GM20431 (cell line): ENCODE data around the gene KCNAB1.

Experiments used
- in situ Hi-C: fragments of 300-500 bp; cut with MseI, MboI; formaldehyde crosslinking; loops from one replicate; pipeline ENCODE4 v1.15.0; 2020; ENCODE audit warnings: low sequenced_read_pairs; ENCODE audit not compliant: unreplicated experiment

The KCNAB1 gene

DNA sequence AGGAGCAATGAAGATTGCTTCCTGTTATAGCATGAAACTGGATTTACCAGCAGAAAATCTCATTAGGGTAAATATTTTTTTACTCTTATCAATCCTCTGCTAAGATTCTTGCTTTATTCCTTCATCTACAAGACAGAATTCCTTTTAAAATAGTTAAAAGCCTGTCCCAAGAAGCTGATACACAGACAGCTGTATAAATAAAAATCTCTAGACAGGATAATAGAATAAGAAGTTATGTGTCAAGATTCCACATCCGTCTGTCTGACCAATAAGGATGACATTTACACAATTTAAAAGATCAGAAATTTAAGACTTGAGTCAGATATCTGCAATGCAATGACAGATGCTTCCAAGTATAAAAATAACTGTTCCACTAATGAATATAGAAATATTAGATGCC lies 376.9 kb downstream of the KCNAB1 start:
- in situ Hi-C loops = no loop called here

DNA sequence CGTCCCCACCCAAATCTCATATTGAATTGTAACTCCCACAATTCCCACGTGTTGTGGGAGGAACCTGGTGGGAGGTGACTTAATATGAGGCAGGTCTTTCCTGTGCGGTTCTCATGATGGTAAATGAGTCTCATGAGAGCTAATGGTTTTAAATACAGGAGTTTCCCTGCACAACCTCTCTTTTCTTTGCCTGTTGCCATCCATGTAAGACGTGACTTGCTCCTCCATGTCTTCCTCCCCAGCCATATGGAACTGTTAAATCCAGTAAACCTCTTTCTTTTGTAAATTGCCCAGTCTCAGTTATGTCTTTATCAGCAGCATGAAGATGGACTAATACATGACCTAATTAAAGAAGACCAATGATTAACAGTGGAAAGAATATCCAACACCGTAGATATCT lies 377.9 kb downstream of the KCNAB1 start:
- in situ Hi-C loops = no loop called here

DNA sequence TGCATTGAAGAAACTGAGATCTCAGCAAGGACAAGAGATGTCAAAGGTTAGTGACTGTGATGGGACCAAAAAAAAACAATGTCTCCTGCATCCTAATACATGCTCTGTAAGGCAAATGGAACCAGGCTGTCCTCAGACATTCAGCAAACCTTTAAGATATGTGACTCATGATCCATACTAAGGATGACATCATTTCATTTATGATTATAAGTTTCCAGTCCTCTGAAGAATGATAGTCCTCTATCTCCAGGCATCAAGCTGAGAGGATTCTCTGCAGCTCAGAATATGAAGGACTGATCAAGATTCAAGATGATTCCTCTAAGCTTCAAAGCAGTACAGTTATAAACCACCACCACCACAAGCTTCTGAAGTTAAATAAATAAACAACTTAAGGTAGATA lies 386.9 kb downstream of the KCNAB1 start:
- in situ Hi-C loops = loop anchor here (25.0 kb wide), 1 partner anchor 345 kb away; no protein-coding TSS in a partner anchor

DNA sequence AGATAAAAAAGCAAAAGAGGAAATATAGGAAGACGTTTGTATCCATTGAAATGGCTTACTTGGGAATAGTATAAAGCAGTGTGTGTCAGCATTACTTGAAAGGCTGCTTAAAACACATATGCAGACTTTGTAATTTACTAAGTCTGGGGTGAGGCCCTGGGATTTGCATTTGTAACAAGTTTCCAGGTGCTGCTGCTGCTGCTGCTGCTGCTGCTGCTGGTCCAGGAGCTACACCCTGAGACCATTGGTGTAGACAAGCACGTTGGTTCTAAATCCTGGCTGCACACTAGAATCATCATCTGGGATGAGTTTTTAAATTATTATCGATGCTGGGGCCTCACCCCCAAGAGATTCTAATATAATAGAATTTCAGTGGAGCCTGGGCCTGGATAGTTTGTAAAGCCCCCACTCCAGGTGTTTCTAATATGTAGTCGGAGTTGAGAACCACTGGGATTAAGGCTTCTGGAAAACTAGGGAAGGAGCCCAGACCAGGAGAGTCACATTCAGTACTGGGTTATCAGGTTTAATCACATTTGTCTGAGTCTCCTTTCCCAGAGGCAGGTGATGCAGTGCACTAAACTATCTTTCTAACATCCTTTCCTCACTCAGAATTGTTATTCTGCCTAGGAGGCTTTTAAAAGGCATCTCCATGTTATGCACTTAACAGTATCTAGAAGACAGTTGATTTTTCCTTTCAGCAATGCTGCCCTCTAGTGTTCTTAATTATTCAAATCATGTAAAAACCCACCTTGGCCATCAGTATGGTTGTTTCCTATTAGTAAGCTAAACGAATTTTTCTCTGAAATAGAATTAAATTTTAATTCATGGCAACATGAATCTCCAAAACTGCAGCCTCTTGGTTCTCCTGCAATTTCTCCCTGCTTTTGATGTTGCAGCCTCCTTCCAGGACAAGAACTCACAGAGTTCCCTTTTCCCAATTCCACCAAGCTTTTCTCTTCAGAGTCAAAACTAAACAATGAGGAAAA lies 389.1 kb downstream of the KCNAB1 start:
- in situ Hi-C loops = loop anchor here (25.0 kb wide), 1 partner anchor 347 kb away; no protein-coding TSS in a partner anchor

DNA sequence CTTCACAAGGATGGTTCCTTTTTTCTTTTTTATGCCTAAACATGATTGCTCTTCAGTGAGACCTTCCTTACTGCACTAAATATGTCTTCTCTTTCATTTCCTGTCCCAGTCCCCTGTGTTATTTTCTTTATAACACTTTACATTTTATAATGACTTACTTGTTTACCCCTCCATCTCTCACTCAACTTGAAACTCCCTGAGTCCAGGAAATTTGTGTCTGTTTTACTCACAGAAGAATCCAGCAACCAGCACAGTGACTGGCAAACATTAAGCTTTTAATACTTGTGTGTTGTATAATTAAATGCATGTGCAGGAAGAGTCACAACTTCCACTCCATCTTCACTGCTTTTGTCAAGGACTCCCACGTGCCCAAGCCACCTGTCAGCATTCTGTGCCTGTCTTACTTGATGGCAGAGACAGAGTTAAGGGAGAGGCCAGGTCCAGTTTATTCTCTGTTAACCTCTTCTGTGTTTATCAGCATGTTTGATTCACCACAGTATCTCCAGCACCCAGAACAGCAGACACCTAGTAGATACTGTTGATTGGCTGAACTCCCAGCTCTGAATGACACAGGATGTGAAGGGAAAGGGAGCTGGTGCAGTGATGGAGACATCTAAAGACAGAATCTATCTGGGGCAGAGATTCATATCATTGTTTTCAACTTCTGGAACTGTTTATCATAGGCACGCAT lies 391.8 kb downstream of the KCNAB1 start:
- in situ Hi-C loops = loop anchor here (25.0 kb wide), 1 partner anchor 350 kb away; no protein-coding TSS in a partner anchor

DNA sequence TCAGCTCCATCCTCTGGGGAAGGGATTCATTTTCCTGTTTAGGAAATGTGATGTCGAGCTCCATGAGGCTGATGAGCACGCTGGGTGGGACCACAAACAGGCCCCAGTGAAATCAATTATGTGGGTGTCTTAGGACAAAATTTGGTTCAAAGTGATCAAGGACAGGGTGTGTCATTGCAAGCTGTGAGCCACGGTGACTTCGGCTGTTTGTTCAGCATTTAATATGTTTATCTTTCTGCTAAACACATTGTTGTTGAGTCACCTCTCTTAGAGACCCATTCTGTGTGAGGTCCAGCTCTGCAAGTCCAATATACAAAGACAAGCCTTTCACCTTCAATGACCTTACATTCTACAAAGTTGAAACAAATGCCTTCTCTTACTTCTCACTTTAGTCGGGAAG lies 393.2 kb downstream of the KCNAB1 start:
- in situ Hi-C loops = loop anchor here (25.0 kb wide), 1 partner anchor 351 kb away; no protein-coding TSS in a partner anchor

DNA sequence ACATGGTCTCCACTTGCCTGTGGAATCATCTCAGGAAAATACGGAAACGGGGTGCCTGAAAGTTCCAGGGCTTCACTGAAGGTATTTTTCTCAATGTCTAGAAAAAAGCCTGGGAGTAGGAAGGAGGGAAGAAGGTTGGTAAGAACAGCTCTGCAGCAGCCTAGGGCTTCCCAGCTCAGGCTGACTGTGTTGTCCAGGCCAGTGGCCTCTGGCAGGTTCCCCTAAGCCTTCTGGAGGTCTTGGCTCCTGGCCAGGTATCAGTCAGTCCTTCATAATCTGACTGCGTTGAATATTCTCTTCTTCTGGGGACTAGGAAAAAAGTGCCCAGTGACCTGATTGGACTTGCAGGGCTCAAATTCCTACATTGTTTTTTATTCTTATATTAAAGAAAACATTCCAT lies 395.9 kb downstream of the KCNAB1 start:
- in situ Hi-C loops = loop anchor here (25.0 kb wide), 1 partner anchor 354 kb away; no protein-coding TSS in a partner anchor

DNA sequence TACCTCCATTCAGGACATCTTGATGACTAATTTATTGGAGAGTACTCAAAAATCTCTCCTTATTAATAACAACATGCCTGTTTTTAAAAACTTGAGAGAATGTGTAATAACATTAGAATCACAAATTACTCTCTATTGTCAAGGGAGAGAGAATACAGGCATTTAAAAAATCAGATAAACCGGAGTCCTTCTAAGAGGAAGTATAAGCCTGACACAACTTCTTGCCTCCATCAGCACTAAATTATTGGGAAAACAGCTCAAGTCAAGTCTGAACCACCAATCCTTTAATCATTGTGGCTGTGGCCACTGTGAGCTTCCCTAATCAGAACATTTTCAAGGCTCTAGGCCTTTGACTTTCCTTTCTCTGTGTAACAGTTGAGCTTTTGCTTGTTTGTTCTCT lies 396.6 kb downstream of the KCNAB1 start:
- in situ Hi-C loops = loop anchor here (25.0 kb wide), 1 partner anchor 355 kb away; no protein-coding TSS in a partner anchor

DNA sequence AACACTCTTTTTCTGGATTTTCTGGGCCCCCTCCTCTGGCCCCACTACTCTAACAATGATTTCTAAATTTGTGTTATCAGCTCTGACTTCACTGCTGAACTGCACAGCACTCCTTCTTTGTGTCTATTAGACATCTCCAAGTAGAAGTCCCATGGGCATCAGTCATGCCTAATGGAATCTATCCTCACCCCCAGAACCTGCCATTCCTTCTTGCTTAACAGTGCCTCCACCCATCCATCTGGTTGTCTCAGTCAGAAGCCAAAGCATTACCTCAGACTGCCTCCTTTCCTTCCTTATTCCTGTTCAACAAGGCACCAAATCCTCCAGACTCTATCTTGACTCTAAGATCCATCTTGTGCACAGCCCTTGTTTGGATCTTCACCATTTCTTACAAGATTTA lies 398.3 kb downstream of the KCNAB1 start:
- in situ Hi-C loops = loop anchor here (25.0 kb wide), 1 partner anchor 356 kb away; no protein-coding TSS in a partner anchor

DNA sequence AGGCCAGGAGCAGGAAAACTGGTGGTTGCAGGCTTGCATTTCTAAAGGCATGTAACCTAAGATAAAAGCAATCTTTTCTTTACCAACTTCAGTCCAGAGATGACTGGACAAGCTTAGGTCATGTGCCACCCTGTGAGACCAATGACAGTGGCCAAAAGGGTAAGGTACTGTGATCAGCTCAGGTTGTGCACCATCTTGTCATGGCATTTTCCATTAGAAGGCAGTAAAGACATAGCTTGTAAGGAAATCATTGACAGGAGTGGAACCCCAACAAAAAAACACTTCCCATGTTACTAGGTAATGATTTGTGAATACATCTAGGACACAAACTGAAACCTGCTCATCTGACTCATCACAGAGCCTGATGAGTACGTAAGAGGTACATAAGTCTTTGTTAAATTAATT lies 399.4 kb downstream of the KCNAB1 start:
- in situ Hi-C loops = loop anchor here (25.0 kb wide), 1 partner anchor 357 kb away; no protein-coding TSS in a partner anchor

DNA sequence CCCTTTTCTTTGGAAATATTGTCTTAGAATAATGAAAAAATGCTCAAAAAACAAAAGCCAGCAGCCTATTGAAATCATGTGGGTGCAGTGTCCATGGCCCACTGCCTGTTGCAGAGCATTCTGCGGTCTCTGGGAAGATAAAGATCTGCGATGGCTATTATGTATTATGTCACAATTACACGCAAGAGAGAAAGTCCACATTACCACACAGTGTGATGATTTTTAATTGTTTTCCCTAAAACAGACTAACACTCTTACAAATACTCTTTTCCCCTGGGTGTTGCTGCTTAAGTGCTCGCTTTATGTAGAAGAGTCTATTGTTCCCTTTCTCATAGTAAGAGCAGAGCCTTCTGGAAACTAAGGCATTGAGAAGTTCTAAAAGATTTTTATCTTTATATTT lies 402.3 kb downstream of the KCNAB1 start:
- in situ Hi-C loops = loop anchor here (25.0 kb wide), 1 partner anchor 360 kb away; no protein-coding TSS in a partner anchor

DNA sequence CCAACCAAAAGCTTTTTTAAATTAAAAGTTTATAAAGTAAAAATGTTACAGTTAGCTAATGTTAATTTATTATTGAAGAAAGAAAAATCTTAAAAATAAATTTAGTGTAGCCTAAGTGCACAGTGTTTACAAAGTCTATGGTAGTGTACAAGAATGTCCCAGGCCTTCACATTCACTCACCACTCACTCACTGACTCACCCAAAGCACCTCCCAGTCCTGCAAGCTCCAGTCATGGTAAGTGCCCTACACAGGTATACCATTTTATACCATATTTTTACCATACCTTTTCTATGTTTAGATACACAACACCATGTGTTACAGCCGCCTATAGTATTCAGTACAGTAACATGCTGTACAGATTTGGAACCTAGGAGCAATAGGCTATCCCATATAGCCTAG lies 405.4 kb downstream of the KCNAB1 start:
- in situ Hi-C loops = loop anchor here (25.0 kb wide), 1 partner anchor 561 kb away; no protein-coding TSS in a partner anchor

DNA sequence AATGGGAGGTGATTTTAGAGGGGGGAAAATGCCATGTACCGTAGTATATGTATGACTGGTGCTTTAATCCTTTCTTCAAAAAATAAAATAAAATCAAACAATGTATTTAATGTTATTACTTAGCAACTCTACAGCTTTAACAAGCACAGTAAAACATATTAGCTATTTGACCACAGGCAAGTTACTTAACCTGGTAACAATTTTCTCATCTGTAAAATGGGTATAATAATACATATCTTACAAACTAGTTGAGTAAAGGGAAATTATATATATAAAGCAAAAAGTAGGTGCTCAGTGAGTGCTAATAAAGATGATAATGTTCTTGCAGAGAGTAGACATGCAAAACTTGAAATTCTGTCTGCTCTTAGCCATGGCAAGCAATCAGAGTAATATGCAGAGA lies 406.7 kb downstream of the KCNAB1 start:
- in situ Hi-C loops = loop anchor here (25.0 kb wide), 1 partner anchor 560 kb away; no protein-coding TSS in a partner anchor

DNA sequence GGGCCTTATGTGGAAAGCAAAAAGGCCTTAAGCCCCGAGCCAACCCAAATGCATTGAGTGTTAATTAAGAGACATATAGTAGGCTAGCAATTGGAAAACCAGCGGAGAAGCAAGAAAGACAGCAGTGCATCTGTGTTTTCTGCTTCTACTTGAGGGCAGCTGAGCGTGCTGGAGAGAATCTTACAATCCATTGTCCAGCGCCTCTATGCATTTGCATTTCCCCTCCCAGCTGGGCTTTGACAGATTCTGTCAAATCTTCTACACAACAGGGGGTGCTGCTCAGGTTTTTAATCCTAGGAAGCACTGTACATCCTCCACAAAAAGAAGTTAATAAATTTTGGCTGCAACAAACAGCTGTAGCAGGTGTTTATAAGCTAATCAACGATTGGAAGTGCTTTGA lies 410.6 kb downstream of the KCNAB1 start:
- in situ Hi-C loops = loop anchor here (25.0 kb wide), 1 partner anchor 556 kb away; no protein-coding TSS in a partner anchor

DNA sequence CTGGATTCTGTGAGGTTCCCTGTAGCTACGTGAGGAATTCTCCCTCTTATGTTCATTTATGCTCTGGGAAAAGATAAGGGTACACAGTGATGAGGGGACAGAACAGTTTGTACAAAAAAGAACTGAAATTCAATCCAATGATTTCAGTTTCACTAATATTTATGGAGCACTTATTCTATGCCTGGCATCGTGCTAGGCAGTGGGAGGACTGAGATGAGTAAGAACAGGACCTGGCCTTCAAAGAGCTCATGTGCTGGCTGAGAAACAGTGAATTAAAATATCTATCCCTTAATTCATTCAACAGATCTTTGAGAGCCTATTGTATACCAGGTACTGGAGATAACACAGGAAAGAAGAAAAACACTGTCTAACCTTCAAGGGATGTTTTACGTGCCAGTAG lies 412.4 kb downstream of the KCNAB1 start:
- in situ Hi-C loops = loop anchor here (25.0 kb wide), 1 partner anchor 555 kb away; no protein-coding TSS in a partner anchor

DNA sequence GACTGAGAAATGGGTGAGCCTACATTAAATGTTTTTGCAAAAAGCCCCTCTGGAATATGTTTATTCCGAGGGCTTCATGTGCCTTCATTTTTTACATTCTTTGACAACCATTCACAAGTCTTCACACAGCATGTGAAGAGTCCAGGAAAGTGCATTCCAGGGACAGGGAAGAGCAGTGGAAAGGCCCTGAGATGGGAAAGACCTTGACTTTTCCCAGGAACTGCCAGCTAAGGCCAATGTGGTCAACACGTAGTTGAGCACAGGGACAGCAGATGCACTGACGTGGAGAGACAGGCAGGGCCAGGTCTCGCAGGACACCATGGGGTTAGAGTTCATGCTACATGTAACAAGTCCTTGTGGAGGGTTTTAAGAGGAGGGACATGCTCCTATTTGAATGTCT lies 412.8 kb downstream of the KCNAB1 start:
- in situ Hi-C loops = loop anchor here (25.0 kb wide), 1 partner anchor 554 kb away; no protein-coding TSS in a partner anchor

DNA sequence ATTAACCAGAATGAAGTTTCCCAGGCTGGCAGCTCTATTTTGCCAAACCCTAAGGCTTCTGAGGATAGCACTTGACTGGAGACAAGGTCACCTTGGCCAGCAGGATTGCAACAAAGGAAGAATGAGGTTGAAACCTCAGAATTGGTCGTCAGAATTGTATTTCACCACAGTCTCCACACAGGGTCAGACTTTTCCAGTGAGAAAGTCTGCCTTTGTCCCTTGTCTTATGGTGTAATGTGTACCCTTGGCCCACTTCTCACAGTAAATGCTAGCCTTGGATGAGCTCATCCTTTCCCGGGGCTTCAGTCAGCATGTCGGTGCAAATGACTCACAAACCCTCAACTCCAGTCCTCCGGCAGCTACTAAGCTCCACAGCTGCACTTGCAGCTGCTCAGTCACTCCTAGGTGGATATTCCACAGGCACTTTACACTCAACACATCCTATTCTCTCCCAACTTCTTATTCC lies 414.8 kb downstream of the KCNAB1 start:
- in situ Hi-C loops = loop anchor here (25.0 kb wide), 1 partner anchor 552 kb away; no protein-coding TSS in a partner anchor

DNA sequence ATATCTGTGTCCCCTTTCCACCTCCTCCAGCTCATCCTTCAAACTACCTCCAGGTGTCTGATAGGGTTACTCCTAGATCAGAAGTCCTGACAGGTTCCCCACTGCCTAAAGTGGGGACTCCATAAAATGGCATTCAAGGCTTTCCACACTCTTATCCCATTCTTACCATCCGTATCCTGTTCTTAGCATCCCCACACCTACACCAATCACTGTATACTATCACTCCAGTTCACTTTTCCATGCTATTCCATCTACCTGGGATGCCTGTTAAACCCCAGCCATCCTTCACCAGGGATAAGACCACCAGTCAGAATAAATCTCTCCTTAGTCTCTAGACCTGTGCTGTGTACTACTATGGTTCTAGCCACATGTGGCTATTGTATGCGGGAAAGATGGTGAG lies 415.4 kb downstream of the KCNAB1 start:
- in situ Hi-C loops = loop anchor here (25.0 kb wide), 1 partner anchor 552 kb away; no protein-coding TSS in a partner anchor

DNA sequence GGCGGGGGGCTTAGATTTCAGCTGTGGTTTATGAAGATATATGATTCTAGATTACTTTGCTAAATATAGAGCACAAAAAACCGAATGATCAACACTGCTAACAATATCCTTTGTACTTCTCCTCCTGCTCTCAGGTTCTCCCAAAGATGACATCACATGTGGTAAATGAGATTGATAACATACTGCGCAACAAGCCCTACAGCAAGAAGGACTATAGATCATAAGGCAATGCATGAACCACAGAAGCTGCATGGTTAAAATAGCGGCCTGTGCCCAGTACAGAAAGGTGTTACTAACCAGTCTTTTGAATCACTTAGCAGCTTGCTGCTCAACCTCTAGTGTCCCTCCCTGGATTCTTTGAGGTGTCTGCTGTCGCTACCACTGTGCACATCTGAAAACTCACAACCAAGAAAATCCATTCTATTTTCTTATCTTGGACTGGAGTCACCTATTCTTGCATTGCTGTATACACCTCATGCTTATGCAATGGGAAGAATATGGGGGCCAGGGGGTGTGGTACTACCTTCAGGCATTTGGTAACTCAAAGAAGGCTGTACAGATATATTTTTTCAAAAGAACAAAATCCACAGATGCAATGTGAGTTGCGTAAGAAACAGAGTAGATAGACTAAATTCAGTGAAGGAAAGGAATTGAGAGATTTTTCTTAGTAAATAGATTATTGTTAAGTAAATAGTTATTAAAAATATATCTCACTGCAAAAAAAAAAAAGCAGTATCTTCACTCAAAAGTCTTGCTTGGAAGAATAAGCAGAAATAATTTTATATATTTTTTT lies 416.3 kb downstream of the KCNAB1 start:
- in situ Hi-C loops = loop anchor here (25.0 kb wide), 1 partner anchor 551 kb away; no protein-coding TSS in a partner anchor
